Colon (tissue), 2 donors: ENCODE results near the gene SEC22A.

Source experiments
- FAIRE-seq: peaks from 2 replicates; lab custom pipeline; 2012; peaks lifted over from hg19 to GRCh38; lab: Jason Lieb, UNC
- donor health status: control.
- donor health status: control.

SEC22A gene

DNA sequence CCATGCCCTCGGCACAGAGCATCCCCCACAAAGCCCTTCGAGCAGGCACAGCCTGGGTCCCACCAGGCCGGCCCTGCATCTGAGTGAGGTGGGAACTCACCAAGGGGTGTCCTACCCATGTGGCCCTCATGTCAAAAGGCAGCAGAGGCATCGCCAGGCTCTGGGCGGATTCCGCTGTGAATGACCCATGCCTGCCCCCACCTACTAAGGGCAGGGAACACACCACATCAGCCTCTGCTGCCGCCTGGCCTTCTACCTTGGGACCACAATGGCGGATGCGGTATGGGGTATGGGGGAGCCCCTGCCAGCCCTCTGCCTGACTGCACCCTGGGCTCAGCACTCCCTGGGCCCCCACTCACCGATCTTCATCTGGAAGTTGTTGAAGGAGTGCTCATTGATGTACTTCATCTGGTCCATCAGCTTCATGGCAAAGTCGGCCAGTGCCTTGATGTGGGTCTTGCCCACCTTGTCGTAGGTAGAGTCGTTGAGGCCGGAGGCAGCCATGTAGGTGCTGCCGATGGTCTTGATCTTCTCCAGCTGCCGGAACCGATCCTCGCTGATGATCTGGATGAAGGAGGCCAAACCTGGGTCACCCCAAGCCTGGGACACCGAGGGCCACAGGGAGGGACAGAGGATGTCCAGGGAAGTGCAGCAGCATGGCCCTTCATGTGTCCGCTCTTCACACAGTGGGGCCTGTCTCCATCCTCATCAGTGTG, 87.8 kb downstream of the SEC22A start:
- FAIRE-seq, result no peak

DNA sequence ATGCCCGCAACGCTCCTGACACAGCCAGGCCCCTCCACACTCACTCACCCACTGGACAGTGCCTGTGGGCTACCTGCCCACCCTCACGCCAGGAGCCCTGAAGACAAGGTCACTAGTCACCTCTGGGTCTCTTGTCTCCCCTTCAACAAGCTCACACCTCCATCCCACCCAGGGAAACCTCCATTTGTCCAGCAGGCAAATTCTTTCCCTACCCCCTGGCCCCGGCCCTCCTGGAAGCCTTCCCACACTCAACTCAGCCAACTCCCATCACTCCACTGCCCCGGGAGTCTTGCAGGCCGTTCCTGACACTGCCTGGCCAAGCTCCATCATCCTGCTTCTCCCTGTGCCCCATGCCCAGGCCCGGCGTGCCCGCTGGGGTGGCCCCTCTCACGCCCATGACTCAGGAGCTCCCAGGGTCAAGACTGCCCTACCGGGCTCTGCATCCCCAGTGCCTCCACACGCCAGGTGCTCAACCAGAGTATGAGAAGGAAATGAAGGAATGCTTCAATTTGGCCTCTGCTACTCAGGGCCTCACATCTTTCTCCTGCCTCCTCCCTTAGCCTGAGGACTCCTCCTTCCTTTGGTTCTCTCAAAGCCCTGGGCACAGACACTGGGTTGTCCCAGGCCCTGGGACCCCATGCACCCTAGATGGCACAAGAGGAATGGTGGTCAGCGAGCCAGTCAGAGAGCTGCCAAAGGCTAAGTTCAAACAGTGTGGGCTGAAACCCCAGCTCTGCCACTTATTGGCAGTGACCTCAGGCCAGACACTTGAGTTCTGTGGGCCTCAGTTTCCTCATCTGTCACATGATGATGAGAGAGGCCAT, 88.6 kb downstream of the SEC22A start:
- no peak for FAIRE-seq

DNA sequence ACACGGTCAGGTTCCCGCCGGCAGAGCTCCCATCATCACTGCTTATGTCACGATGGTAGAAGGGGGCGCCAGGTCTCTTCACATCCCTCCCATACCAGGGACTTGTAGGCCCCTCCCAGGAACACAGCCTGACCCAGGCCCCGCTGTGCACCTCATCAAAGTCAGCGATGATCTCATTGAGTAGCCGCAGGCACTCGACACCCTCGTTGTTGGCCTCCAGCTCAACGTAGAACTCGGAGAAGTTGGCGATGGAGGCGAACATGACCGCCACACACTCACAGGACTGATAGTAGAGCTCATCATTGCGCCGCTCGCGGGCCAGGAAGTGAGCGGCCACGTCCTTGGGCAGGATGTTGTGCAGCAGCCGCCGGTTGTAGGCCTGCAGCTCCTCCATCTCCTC, 89.2 kb downstream of the SEC22A start:
- FAIRE-seq, result no peak

DNA sequence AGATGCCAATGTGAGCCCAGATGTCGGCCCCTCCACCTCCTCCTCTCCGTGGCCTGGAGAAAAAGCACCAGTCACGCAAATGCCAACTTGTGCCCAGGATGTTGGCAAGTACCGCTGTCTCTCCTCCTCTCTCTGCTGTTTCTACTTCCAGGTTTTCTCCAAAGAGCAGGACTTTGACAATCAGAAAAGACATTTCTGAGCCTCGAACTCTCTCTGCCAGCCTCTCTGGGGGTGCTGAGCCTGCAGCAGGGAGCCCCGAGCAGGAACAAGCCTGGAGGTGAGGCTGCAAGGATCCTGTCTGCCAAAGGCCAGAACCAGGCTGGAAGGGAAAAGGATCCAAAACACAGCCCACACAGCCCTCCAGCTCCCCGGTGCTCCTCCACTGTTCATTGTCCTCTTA, 89.7 kb downstream of the SEC22A start:
- no peak for FAIRE-seq

DNA sequence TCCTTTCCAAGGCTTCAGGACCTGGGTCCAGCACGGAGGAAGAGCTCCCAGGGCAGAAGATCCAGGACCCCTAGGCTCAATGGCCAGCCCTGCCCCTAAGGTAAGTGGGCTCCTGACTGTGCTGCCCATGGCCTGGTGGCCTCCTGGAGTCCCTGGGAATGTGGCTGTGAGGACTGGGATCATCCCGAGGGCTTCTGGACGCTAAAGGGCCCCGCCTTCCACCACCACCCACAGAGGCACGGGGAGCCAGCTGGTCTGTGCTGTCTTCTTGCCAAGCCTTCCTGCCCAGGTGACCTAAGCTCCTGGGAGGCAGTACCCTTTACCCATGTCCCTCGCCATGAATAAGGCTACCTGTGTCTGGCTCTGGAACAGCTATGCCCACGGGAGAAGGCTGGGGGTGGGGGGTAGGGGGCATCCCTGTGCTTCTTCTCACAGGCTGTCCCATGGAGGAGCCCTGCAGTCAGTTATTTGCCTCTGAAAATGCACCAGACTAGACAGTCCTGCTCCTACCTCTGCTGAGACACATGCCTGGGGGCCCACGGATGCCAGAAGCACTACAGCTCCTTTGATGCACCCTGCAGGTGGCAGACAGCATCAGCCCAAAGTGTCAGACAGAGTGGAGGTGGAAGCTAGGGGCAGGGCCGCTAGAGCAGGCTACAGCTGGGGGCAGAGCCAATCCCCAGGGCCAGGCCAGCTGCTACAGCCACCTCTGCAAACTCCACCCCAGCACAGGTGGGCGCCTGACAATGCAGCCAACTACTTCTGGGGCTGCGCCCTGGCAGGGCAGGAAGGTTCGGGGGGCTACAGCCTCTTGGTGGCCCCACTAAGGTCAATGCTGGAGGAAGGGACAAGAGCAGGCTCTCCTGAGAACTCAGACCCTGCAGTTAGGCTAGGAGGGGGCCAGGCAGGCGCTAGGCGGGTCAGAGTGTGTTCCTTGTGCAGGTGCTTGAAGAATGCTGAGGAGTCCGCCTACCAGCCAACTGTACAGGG, 90.9 kb downstream of the SEC22A start:
- no peak for FAIRE-seq

DNA sequence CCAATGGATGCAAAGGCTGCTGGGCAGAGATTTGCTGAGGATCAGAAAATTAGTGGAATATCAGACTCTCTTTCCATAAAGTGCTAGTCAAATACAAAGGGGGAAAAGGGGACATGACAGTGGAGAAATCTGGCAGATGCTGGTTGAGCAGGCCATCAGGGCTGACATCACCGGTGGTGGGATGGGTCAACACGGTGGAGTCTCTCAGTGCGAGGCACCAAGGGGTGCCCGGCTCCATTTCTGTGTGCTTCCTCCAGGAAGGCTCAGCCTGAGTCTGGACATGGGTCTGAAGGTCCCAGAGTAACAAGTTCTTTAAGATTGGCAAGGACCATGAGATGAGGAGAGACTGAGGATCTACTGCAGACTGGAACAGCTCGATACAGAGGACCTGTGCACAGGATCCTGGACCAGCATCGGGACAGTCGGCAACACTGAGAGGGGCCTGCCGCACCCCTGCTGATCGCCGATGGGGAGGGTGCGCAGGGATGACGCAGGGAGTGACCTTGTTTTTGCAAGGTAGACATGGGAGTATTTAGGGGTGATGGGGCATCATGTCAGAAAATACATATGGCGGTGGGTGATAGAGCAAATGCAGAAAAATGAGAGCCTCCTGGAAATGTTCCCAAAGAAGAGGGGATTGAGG, 92.7 kb downstream of the SEC22A start:
- no peak for FAIRE-seq

DNA sequence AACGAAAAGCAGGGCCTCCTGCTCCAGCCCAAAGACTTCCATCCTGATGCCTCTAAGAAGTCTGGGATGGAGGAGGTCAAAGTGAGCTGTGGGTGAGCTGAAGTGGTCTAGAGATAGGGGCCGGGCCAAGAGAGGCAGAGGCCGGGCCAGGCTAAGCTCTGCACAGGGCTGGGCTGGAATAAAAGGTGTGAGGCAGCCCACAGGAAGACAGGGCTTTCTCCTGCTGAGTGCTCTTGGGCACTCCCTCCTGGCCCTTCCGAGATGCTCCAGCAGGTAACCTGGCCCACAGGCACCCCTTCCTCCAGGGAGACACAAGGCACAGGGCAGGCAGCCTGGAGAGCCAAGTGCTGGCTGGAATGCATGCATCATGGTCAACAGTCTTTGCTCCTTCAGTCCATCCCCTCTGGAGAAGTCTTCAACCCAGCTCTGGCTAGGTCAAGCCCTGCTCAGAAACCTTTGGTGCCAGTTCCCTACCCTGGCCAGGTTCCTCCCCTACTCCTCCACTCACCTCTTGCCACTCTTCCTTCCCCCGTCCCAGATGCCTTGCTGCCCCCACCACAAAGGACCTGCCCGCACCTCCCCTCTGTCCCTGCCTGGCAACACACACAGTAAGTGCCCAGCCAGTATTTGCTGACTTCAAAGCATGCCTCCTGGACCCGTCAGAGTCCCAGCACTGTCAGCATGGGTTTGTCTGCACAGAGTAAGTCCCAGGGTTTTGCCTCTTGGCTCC, 93.6 kb downstream of the SEC22A start:
- no peak for FAIRE-seq

DNA sequence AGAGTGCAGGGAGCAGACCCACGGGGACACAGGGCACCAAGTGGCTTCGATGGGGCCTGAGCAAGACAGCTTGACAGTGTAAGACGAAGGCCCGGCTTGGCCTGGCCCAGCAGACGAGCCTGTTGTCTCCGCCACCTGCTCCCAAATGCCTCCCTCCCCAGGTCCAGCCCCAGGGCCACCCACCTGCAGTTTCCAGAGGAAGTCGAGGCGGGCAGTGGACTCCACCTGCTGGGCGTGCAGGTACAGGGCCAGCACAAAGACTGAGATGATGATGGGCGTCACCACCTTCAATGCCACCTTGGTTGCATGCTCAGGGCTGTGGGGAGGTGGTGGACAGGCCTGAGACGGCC, 94.1 kb downstream of the SEC22A start:
- no peak for FAIRE-seq

DNA sequence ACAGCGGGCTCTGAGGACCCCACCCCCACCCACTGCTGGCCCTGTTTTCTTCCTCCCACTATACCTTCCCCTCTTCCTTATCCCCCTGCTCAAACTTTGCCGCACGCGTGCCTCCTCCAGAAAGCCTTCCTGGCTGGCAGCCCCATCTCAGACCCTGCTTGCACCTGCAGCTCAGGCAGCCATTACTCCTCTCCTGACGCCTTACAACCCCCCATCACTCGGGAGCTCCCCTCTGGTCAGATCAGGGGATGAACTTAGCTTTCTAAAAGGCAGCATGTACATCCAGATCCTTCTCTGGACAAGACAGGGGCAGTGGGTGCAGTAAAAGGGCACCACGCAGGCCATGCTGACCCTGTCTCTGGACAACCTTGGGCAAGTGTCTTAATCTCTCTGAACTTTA, 94.5 kb downstream of the SEC22A start:
- FAIRE-seq, result no peak

DNA sequence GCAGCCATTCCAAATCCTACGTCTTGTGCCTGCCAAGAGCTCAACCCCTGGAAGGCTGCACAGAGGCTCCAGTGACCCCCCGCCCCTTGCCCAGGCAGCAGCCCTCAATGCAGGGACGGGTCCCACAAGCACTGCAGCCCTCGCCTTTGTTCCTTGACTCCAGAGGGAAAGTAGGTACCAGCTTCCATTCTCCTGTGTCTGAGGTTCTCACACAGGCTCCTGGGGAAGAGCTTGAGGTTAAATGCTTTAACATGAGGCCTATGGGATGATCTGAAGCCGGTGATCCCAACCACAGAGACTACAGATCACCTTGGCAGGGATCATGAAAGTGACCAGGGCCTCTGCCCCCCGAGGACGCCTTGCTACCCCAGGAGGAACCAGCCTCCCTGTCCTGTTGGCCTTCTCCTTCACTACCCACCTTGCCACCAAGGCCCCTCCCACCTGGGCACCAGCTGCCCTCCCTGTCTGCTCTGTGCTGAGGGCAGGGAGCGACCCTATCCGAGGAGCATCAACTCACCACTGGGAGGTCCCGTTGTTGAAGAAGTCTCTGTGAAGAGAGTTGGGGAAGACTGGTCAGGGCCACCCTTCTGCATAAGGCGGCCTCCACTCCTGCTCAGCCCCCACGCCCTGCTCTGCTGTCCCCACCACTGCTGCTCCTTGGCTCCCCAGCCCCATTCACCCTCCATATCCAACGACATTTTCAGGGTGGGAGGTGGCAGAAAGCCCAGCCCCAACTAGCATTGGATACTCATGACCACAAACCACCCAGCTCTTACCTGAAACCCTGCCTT, 95.3 kb downstream of the SEC22A start:
- no peak for FAIRE-seq

DNA sequence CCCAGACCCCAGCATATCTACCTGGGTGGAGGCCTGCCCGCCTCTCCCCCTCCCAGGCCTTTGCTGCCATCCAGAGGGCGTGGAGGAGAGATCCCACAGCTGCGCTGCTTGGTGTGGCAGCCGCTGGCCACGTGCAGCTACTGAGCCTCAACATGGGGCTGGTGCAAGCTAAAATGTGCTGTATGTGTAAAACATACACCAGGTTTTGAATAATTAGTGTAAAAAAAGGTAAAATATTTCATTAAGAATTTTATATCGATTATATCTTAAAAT, 95.8 kb downstream of the SEC22A start:
- FAIRE-seq, result no peak

DNA sequence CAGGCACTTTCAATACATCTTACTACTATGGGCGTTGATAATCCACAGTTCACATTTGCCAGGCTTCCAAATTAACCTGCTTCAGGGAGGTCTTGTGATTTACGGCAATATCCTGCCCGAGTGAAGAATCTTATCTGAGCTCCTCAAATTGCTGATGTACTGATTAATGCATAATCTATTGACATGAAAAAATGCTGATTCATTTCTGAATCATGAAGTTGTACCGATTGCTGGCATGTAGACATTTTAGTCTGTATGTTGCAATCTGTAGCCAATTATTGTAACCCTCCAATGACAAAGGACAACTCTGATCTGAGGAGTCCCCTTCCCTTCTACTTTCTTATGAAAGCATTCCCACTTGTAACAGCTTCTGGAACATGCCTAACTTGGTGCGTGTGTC, 97.2 kb downstream of the SEC22A start:
- no peak for FAIRE-seq

DNA sequence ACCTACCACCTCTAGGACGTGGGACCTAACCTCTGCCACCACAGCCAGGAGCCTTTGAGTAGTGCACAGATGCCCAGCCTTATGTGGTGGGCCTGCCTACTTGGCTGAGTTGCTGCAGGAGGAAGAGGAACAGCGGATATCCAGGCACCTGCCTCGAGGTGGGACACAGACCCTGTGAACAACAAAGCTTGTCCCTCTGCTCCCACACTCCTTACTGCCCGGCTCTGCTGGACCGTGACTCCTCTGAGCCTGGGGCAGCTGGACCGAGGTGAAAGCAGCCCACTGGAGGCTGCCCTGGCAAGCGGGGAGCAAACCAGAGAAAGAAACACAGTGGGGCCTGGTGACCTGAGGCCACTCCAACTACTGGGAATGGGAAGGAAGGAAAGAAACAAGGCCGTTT, 97.8 kb downstream of the SEC22A start:
- FAIRE-seq, result no peak

DNA sequence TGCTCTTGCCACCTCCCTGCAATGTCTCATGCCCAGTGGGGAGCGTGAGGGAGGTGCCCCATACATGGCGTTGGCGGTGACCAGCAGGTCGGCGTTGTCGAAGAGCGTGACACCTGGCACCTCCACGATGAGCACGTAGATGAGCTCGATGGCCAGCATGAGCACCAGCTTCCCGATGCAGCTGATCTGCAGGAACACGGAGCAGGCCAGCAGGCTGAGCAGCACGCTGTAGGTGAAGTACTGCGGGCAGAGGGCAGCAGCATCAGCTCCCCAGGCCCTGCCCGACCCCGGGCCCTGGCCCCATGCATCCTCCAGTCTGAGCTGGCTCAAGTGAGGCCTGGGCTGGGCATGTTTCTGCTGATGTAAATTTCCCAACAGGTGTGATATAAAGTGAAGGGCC, 98.3 kb downstream of the SEC22A start:
- FAIRE-seq, result no peak

DNA sequence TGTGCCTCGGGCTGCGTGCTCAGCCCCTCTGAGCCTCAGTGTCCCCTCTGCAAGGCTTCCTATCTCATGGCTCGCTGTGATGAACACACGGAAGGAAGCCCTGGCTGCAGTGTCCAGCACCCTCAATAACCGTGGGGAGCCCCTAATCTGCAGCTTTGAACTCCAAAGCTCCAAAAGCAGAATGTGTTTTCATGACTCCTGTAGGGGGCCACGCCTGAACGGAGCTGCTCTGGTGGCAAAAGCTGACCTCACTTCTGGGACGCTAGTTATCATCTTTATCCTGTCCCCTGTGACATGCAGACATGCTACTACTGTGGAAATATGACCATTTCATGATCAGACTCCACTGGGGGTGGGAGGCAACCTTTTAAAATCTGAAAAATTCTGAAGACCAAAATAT, 98.8 kb downstream of the SEC22A start:
- FAIRE-seq, result no peak

DNA sequence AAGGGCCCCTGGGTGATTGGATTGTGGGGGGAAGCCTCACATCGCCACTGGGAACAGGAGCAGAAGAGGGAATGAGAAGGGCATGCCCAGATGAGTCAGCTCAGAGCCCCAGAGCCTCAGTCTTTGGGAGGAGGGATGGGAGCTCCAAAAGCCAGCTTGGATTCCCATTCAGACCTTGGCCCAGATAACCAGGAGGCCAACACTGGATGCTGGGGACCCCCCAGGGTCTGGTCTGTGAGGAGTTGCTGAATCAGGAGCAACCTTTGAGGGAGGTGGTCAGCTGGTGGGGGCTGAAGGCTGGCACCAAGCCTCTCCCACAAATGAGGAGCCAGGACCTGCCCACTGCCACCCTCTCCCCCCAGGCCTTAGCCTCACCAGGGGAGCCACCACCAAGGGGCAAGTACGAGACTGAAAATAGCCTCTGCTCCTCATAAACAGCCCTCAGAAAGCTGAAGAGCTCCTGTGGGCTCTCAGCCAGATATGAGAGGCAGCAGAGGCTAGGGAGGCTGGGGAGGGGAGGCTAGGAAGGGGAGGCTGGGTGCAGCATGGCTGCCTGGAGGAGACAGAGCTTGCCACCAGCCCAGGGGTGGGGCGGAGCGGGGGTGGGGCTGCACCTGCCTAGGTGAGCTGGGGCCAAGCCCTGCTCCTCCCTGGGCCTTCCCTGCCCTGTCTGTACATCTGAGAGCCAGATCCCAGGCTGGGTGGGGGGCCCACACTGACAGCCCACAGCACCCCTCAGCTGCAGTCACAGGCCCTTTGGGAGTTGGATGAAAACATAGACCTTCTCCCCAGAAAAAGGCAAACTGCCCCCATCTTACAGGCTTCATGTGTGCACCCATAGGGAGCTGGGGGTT, 99.8 kb downstream of the SEC22A start:
- FAIRE-seq, result no peak

DNA sequence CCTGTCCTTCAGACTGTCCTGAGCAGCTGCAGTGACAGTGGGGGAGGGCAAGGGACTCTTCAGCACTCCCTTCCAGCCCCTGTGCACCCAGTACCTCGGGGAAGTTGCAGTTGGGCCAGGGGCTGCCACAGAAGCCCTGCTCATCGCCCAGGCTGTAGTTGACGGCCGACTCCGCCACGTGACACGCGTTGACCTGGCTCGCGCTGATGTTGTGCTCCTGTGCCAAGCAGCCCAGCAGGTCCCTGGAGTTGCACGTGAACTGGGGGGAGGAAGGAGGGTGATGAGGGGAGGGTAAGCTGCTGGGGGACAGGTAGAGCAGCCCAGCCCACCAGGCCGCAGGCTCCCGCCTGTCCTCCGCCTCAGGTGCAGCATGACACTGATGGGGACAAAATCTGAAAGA, 101.2 kb downstream of the SEC22A start:
- no peak for FAIRE-seq

DNA sequence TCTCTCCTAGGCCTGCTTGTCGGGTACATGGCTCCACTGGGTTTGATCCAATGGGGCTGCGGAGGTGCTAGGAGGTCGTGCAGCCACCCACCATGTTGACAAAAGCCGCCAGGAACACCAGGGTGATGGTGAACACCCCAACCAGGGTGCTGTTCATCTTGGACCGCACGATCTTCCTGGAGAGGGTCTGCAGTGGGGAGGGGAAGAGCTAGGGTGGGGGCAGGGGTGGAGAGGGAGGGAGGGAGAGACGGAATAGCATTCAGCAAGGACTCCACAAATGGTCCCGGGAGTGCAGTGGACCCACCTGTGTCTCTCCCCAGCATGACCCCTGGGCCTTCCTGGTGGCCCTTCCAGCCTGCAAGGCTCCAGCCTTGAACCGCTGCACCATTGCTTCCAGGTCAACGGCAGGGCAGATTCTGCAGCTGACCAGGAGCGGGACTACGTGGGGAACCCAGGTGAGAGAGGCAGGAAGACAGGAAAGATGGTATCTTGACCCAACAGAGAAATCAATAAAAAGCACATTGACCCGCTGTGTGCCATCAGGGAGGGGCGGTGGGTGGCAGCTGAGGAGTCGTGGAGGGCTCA, 102.3 kb downstream of the SEC22A start:
- no peak for FAIRE-seq

DNA sequence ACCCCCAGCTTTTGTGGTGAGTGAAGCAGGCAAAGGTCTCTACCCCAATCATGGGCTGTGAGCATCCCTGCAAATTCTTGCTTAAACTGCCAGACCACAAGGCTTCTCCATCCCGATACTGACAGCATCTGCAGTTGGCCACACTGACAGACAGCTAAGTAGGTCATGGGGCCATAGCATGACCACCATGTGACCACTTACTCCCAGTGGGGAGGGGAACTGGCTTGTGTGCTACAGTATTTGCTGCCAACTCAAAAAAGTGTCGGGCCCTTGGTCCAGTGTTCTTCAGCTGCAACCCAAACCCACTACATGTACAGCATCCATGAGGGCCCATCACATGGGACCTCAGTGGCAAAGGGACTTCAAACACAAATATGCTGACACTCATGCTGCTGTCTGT, 103.4 kb downstream of the SEC22A start:
- FAIRE-seq, result no peak

DNA sequence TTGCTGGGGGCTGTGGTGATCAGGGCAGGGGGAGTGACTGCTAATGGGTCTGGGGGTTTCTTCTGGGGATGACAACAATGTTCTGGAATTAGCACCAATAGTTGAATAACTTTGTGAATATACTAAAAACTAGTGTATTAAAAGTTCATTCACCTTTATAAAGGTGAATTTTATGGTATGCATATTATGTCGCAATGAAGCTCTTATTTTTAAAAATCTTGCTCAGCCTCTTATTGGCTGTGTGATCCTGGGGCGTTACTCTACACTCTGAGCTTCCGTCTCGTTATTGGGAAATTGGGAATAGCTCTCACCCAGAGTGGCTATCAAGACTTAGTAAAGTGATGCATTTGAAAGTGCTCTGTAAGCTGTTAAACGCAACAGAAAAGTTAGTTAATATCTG, 105.3 kb downstream of the SEC22A start:
- FAIRE-seq, result no peak
